ENCODE data around the gene SYCE1.

- TF ChIP-seq EZH2 (IDR thresholded peaks at IDR 0.05; ENCODE audit: borderline replicate concordance): no peak
- TF ChIP-seq CTCF (IDR thresholded peaks at IDR 0.05; ENCODE audit: poor library complexity): no peak
Measured at GRCh38 chr10:133554600-133554999, 10.8 kb downstream of the SYCE1 start.
